Activated naive CD8-positive, alpha-beta T cell treated with anti-CD3 and anti-CD28 coated beads for 36 hours (primary cell): ENCODE data around the gene MS4A4E. TPM values are rescaled to one million over a fixed set of nuclear protein-coding genes. Genes with fewer than 3 reads are reported as not detected.
"Not testable (repeated sequence)": the region's sequence is repeated elsewhere in the genome, so short reads cannot be mapped to it uniquely, and the experiment has no call there.

ENCODE experiments used
- DNase-seq: peaks from one replicate; pipeline ENCODE4 v3.0.0; 2021
- H3K27ac Mint-ChIP-seq: one replicate; pipeline ENCODE4 v1.8.0; 2022; ENCODE audit warnings: mild to moderate bottlenecking, moderate library complexity, mixed read lengths
- H3K27me3 Mint-ChIP-seq: one replicate; pipeline ENCODE4 v1.8.0; 2022; ENCODE audit warnings: mild to moderate bottlenecking, mixed read lengths
- H3K36me3 Mint-ChIP-seq: one replicate; pipeline ENCODE4 v1.8.0; 2021; ENCODE audit warnings: mild to moderate bottlenecking, mixed read lengths
- H3K4me1 Mint-ChIP-seq: one replicate; pipeline ENCODE4 v1.8.0; 2021; ENCODE audit warnings: mixed read lengths
- H3K4me3 Mint-ChIP-seq: one replicate; pipeline ENCODE4 v1.8.0; 2022; ENCODE audit warnings: mild to moderate bottlenecking, moderate library complexity, mixed read lengths
- H3K9me3 Mint-ChIP-seq: one replicate; pipeline ENCODE4 v1.8.0; 2022; ENCODE audit warnings: mixed read lengths
- total RNA-seq, 2 experiments: library from RNA; stranded (reverse); gene quantifications; one replicate each; pipeline ENCODE4 v1.2.3, GENCODE V29; 2021

Gene MS4A4E
- total RNA-seq, 2 experiments from 2014 or later = not detected

GRCh38 chr11:60251485-60252212 lies 8.7 kb upstream of the MS4A4E start:
- H3K27ac Mint-ChIP-seq = no peak overlapping the region
- H3K4me1 Mint-ChIP-seq = no peaks in the 10 kb centered on the region
- no peak overlapping the region for H3K4me3 Mint-ChIP-seq
- peak; percentile 23 for DNase-seq
- H3K36me3 Mint-ChIP-seq = no peaks in the 10 kb centered on the region
- H3K27me3 Mint-ChIP-seq = peaks cover 49% of the 10 kb centered on the region
- peaks cover 7% of the 10 kb centered on the region for H3K9me3 Mint-ChIP-seq

- no peaks in the 10 kb centered on the region for H3K36me3 Mint-ChIP-seq
- H3K4me1 Mint-ChIP-seq = no peaks in the 10 kb centered on the region
Measured at GRCh38 chr11:60241786-60242185, 1.2 kb downstream of the MS4A4E start.

GRCh38 chr11:60240662-60241061 lies 2.3 kb downstream of the MS4A4E start:
- Mint-ChIP-seq H3K27ac (no peak overlapping the region), H3K9me3 (no peaks in the 10 kb centered on the region), H3K27me3 (peaks cover 60% of the 10 kb centered on the region), H3K4me1 (no peaks in the 10 kb centered on the region), H3K4me3 (no peak overlapping the region), H3K36me3 (no peaks in the 10 kb centered on the region)
- no peak for DNase-seq

More at GRCh38 chr11:60241786-60242185, 1.2 kb downstream of the MS4A4E start:
- Mint-ChIP-seq H3K27ac (no peak overlapping the region), H3K27me3 (peaks cover 60% of the 10 kb centered on the region), H3K4me3 (no peak overlapping the region), H3K9me3 (no peaks in the 10 kb centered on the region)
- no peak for DNase-seq

- no peaks in the 10 kb centered on the region for H3K36me3 Mint-ChIP-seq
- no peak overlapping the region for H3K4me3 Mint-ChIP-seq
- H3K4me1 Mint-ChIP-seq = no peaks in the 10 kb centered on the region
- no peak overlapping the region for H3K27ac Mint-ChIP-seq
- H3K27me3 Mint-ChIP-seq = peaks cover 33% of the 10 kb centered on the region
- DNase-seq = no peak
- no peaks in the 10 kb centered on the region for H3K9me3 Mint-ChIP-seq
Measured at GRCh38 chr11:60235321-60235720, 7.6 kb downstream of the MS4A4E start.

GRCh38 chr11:60230681-60231080 lies 12.3 kb downstream of the MS4A4E start:
- peaks cover 13% of the 10 kb centered on the region for H3K27me3 Mint-ChIP-seq
- H3K36me3 Mint-ChIP-seq = no peaks in the 10 kb centered on the region
- no peak overlapping the region for H3K4me3 Mint-ChIP-seq
- no peak for DNase-seq
- H3K4me1 Mint-ChIP-seq = no peaks in the 10 kb centered on the region
- H3K27ac Mint-ChIP-seq = no peak overlapping the region
- no peaks in the 10 kb centered on the region for H3K9me3 Mint-ChIP-seq

- no peak overlapping the region for H3K4me3 Mint-ChIP-seq
- H3K27ac Mint-ChIP-seq = no peak overlapping the region
- no peaks in the 10 kb centered on the region for H3K36me3 Mint-ChIP-seq
- no peaks in the 10 kb centered on the region for H3K4me1 Mint-ChIP-seq
- no peak for DNase-seq
- H3K9me3 Mint-ChIP-seq = no peaks in the 10 kb centered on the region
- H3K27me3 Mint-ChIP-seq = peaks cover 20% of the 10 kb centered on the region
Measured at GRCh38 chr11:60222141-60222540, 20.8 kb downstream of the MS4A4E start.

GRCh38 chr11:60221692-60222091 lies 21.2 kb downstream of the MS4A4E start:
- no peak for DNase-seq
- Mint-ChIP-seq H3K9me3 (no peaks in the 10 kb centered on the region), H3K4me1 (no peaks in the 10 kb centered on the region), H3K36me3 (no peaks in the 10 kb centered on the region), H3K27ac (no peak overlapping the region), H3K4me3 (no peak overlapping the region), H3K27me3 (peaks cover 24% of the 10 kb centered on the region)

GRCh38 chr11:60221181-60221580 lies 21.8 kb downstream of the MS4A4E start:
- Mint-ChIP-seq H3K4me3 (no peak overlapping the region), H3K27me3 (peaks cover 26% of the 10 kb centered on the region), H3K27ac (no peak overlapping the region), H3K4me1 (no peaks in the 10 kb centered on the region), H3K36me3 (no peaks in the 10 kb centered on the region), H3K9me3 (no peaks in the 10 kb centered on the region)
- DNase-seq = no peak

GRCh38 chr11:60214386-60214785 lies 28.6 kb downstream of the MS4A4E start:
- no peak overlapping the region for H3K27ac Mint-ChIP-seq
- peaks cover 52% of the 10 kb centered on the region for H3K27me3 Mint-ChIP-seq
- H3K4me1 Mint-ChIP-seq = no peaks in the 10 kb centered on the region
- no peaks in the 10 kb centered on the region for H3K9me3 Mint-ChIP-seq
- H3K4me3 Mint-ChIP-seq = no peak overlapping the region
- no peaks in the 10 kb centered on the region for H3K36me3 Mint-ChIP-seq
- DNase-seq = no peak

- Mint-ChIP-seq H3K27ac (no peak overlapping the region), H3K27me3 (peaks cover 59% of the 10 kb centered on the region), H3K4me3 (no peak overlapping the region), H3K4me1 (peaks cover 7% of the 10 kb centered on the region), H3K36me3 (no peaks in the 10 kb centered on the region), H3K9me3 (no peaks in the 10 kb centered on the region)
- DNase-seq = no peak
Measured at GRCh38 chr11:60211206-60211605, 31.7 kb downstream of the MS4A4E start.

- no peak overlapping the region for H3K4me3 Mint-ChIP-seq
- H3K9me3 Mint-ChIP-seq = no peaks in the 10 kb centered on the region
- no peak for DNase-seq
- H3K4me1 Mint-ChIP-seq = peaks cover 14% of the 10 kb centered on the region
- no peaks in the 10 kb centered on the region for H3K36me3 Mint-ChIP-seq
- H3K27me3 Mint-ChIP-seq = peaks cover 63% of the 10 kb centered on the region
- no peak overlapping the region for H3K27ac Mint-ChIP-seq
Measured at GRCh38 chr11:60209977-60210376, 33.0 kb downstream of the MS4A4E start.

GRCh38 chr11:60208951-60209350 lies 34.0 kb downstream of the MS4A4E start:
- H3K4me1 Mint-ChIP-seq = peaks cover 22% of the 10 kb centered on the region
- H3K27ac Mint-ChIP-seq = no peak overlapping the region
- no peak overlapping the region for H3K4me3 Mint-ChIP-seq
- peaks cover 61% of the 10 kb centered on the region for H3K27me3 Mint-ChIP-seq
- no peaks in the 10 kb centered on the region for H3K36me3 Mint-ChIP-seq
- DNase-seq = no peak
- no peaks in the 10 kb centered on the region for H3K9me3 Mint-ChIP-seq

- no peak overlapping the region for H3K27ac Mint-ChIP-seq
- H3K27me3 Mint-ChIP-seq = peaks cover 59% of the 10 kb centered on the region
- H3K9me3 Mint-ChIP-seq = no peaks in the 10 kb centered on the region
- H3K4me3 Mint-ChIP-seq = no peak overlapping the region
- H3K4me1 Mint-ChIP-seq = peaks cover 22% of the 10 kb centered on the region
- no peak for DNase-seq
- H3K36me3 Mint-ChIP-seq = no peaks in the 10 kb centered on the region
Measured at GRCh38 chr11:60208146-60208895, 34.6 kb downstream of the MS4A4E start.

GRCh38 chr11:60206616-60207015 lies 36.3 kb downstream of the MS4A4E start:
- Mint-ChIP-seq H3K9me3 (no peaks in the 10 kb centered on the region), H3K36me3 (no peaks in the 10 kb centered on the region), H3K27me3 (peaks cover 54% of the 10 kb centered on the region), H3K27ac (peak overlapping the region; percentile 43), H3K4me3 (no peak overlapping the region), H3K4me1 (peaks cover 22% of the 10 kb centered on the region)
- DNase-seq = peak; percentile 1

- peaks cover 22% of the 10 kb centered on the region for H3K4me1 Mint-ChIP-seq
- H3K9me3 Mint-ChIP-seq = no peaks in the 10 kb centered on the region
- H3K4me3 Mint-ChIP-seq = no peak overlapping the region
- no peaks in the 10 kb centered on the region for H3K36me3 Mint-ChIP-seq
- H3K27me3 Mint-ChIP-seq = peaks cover 42% of the 10 kb centered on the region
- peak overlapping the region; percentile 20 for H3K27ac Mint-ChIP-seq
- no peak for DNase-seq
Measured at GRCh38 chr11:60204922-60205321, 38.0 kb downstream of the MS4A4E start.

GRCh38 chr11:60201334-60201733 lies 41.6 kb downstream of the MS4A4E start:
- peaks cover 15% of the 10 kb centered on the region for H3K4me1 Mint-ChIP-seq
- not testable (repeated sequence) for H3K4me3 Mint-ChIP-seq, H3K9me3 Mint-ChIP-seq, DNase-seq, H3K36me3 Mint-ChIP-seq, H3K27ac Mint-ChIP-seq
- peaks cover 28% of the 10 kb centered on the region for H3K27me3 Mint-ChIP-seq
